GM21360 (cell line): ENCODE data around the gene PBX2.
"Not testable (repeated sequence)": the region's sequence is repeated elsewhere in the genome, so short reads cannot be mapped to it uniquely, and the experiment has no call there.

Source experiments
- ATAC-seq: cut with Tn5 transposase; IDR thresholded peaks from one replicate; pipeline ENCODE4 v1.9.1; 2021; ENCODE audit warnings: mild to moderate bottlenecking, moderate library complexity; ENCODE audit not compliant: unreplicated experiment

PBX2 gene

GRCh38 chr6:32151863-32152768, 37.9 kb downstream of the PBX2 start, which contains the start of gene PRRT1:
Gene PRRT1 (minus strand): TSS chr6:32151939. CDS start chr6:32151827, 112 bp downstream.
- ATAC-seq: no peak

- no peak for ATAC-seq
Observed at GRCh38 chr6:32151181-32151862, 38.7 kb downstream of the PBX2 start.

GRCh38 chr6:32149932-32150870, 39.8 kb downstream of the PBX2 start:
- no peak for ATAC-seq

GRCh38 chr6:32149092-32149755, 40.8 kb downstream of the PBX2 start:
- no peak for ATAC-seq

GRCh38 chr6:32148289-32149091, 41.5 kb downstream of the PBX2 start:
- no peak for ATAC-seq

- no peak for ATAC-seq
Observed at GRCh38 chr6:32147401-32148132, 42.4 kb downstream of the PBX2 start.

- ATAC-seq: no peak
Observed at GRCh38 chr6:32146687-32147086, 43.3 kb downstream of the PBX2 start.

- no peak for ATAC-seq
Observed at GRCh38 chr6:32146287-32146686, 43.7 kb downstream of the PBX2 start.

GRCh38 chr6:32144238-32144637, 45.8 kb downstream of the PBX2 start:
- ATAC-seq: not testable (repeated sequence)

- ATAC-seq: no peak
Observed at GRCh38 chr6:32140420-32141046, 49.5 kb downstream of the PBX2 start.

- ATAC-seq: no peak
Observed at GRCh38 chr6:32139590-32139989, 50.4 kb downstream of the PBX2 start.

- no peak for ATAC-seq
Observed at GRCh38 chr6:32137454-32137853, 52.5 kb downstream of the PBX2 start.
